D341Med (cell line): ENCODE measurements around the gene VN1R5.
A peak's percentile ranks its signal among the peaks of the same experiment; 100 is the strongest.
"Not testable (repeated sequence)": the region's sequence is repeated elsewhere in the genome, so short reads cannot be mapped to it uniquely, and the experiment has no call there.

ENCODE experiments used
- DNase-seq: peaks from one replicate; pipeline ENCODE4 v3.0.0; 2012; ENCODE audit warnings: low spot score

VN1R5 gene

GRCh38 chr1:247255772-247256171 lies at the start of gene VN1R5:
VN1R5 (plus strand) TSS chr1:247256072.
- not testable (repeated sequence) for DNase-seq

- no peak for DNase-seq
These were observed 46.5 kb upstream of the VN1R5 start for GRCh38 chr1:247209396-247209795.

GRCh38 chr1:247210062-247210375 lies 45.9 kb upstream of the VN1R5 start:
- DNase-seq: no peak

GRCh38 chr1:247210376-247211117 lies 45.3 kb upstream of the VN1R5 start:
- DNase-seq: peak; percentile 98

GRCh38 chr1:247211339-247211738 lies 44.5 kb upstream of the VN1R5 start:
- no peak for DNase-seq

GRCh38 chr1:247212012-247212411 lies 43.9 kb upstream of the VN1R5 start:
- DNase-seq: no peak

- DNase-seq: no peak
These were observed 43.0 kb upstream of the VN1R5 start for GRCh38 chr1:247212627-247213617.

- no peak for DNase-seq
These were observed 39.6 kb upstream of the VN1R5 start for GRCh38 chr1:247216261-247216660.

- DNase-seq: no peak
These were observed 37.7 kb upstream of the VN1R5 start for GRCh38 chr1:247218121-247218651.

GRCh38 chr1:247220280-247220679 lies 35.6 kb upstream of the VN1R5 start:
- not testable (repeated sequence) for DNase-seq

- no peak for DNase-seq
These were observed 33.0 kb upstream of the VN1R5 start for GRCh38 chr1:247222840-247223239.

- no peak for DNase-seq
These were observed 31.1 kb upstream of the VN1R5 start for GRCh38 chr1:247224822-247225221.

GRCh38 chr1:247228133-247228532 lies 27.7 kb upstream of the VN1R5 start:
- DNase-seq: no peak

- DNase-seq: no peak
These were observed 14.2 kb upstream of the VN1R5 start for GRCh38 chr1:247241691-247242090.

- no peak for DNase-seq
These were observed 12.2 kb upstream of the VN1R5 start for GRCh38 chr1:247243524-247244137.

- no peak for DNase-seq
These were observed 9.4 kb upstream of the VN1R5 start for GRCh38 chr1:247246325-247247115.

GRCh38 chr1:247247568-247247967 lies 8.3 kb upstream of the VN1R5 start:
- no peak for DNase-seq

- DNase-seq: no peak
These were observed 10.2 kb downstream of the VN1R5 start for GRCh38 chr1:247266053-247266452.

GRCh38 chr1:247268390-247269045 lies 12.6 kb downstream of the VN1R5 start:
- DNase-seq: no peak

- DNase-seq: no peak
These were observed 13.3 kb downstream of the VN1R5 start for GRCh38 chr1:247269133-247269532.

GRCh38 chr1:247270003-247270402 lies 14.1 kb downstream of the VN1R5 start:
- DNase-seq: no peak
